Right atrium auricular region (tissue), 2 donors: Measurements from ENCODE around the gene ATPAF2. TPM values are rescaled to one million over a fixed set of nuclear protein-coding genes. Genes with fewer than 3 reads are reported as not detected.
A peak's percentile ranks its signal among the peaks of the same experiment; 100 is the strongest.

Experiments
- DNase-seq: peaks from one replicate; pipeline ENCODE4 v3.0.0-alpha.2; 2019; ENCODE audit warnings: low spot score
- H3K27ac ChIP-seq, 2 donors: fragments of 200-600 bp; sonication (generic); 1 replicate in 1 of 2; 2 replicates in 1 of 2; pipeline ENCODE4 v1.5.1; 2016 to 2019
- H3K27me3 ChIP-seq, 2 donors: fragments of 200-600 bp; sonication (generic); one replicate each; pipeline versions ENCODE4 v1.5.1 to v1.6.0; 2017 to 2019
- H3K36me3 ChIP-seq: fragments of 200-600 bp; sonication (generic); one replicate; pipeline ENCODE4 v1.5.1; 2016
- H3K4me1 ChIP-seq, 2 donors: fragments of 200-600 bp; sonication (generic); one replicate each; pipeline versions ENCODE4 v1.5.1 to v1.6.0; 2017 to 2019
- H3K4me3 ChIP-seq, 2 donors: fragments of 200-600 bp; sonication (generic); 1 replicate in 1 of 2; 2 replicates in 1 of 2; pipeline ENCODE4 v1.5.1; 2017 to 2019; ENCODE audit warnings: mild to moderate bottlenecking in 1 of 2, moderate library complexity in 1 of 2
- H3K9me3 ChIP-seq, 2 donors: fragments of 200-600 bp; sonication (generic); one replicate each; pipeline ENCODE4 v1.5.1; 2019
- CTCF ChIP-seq, 2 donors: fragments of 200-600 bp; sonication (generic); IDR thresholded peaks; one replicate each; pipeline ENCODE4 v1.5.1; 2019; ENCODE audit warnings: antibody characterized with exemption in 2 of 2
- total RNA-seq, 2 donors: library from RNA; depleted of rRNA; stranded (reverse); fragments of >200 nt; gene quantifications; one replicate each; pipeline ENCODE4 v1.1.0, GENCODE V29; 2016

ATPAF2 gene
- total RNA-seq, 2 donors from 2014 or later = 11.1 to 47.0 TPM

GRCh38 chr17:18006495-18007239 is 32.3 kb downstream of the ATPAF2 start:
- no peak for DNase-seq
- Histone ChIP-seq H3K27ac (no peak overlapping the region), H3K27me3 (no peaks in the 10 kb centered on the region), H3K9me3 (no peaks in the 10 kb centered on the region), H3K4me3 (no peak overlapping the region), H3K36me3 (no peaks in the 10 kb centered on the region), H3K4me1 (peaks cover 0 to 8% of the 10 kb centered on the region in 2 donors)
- TF ChIP-seq CTCF (IDR thresholded peaks at IDR 0.05) = no peak

GRCh38 chr17:18005496-18005895 is 33.5 kb downstream of the ATPAF2 start:
- H3K27ac ChIP-seq = no peak overlapping the region
- DNase-seq = no peak

GRCh38 chr17:18004884-18005305 is 34.1 kb downstream of the ATPAF2 start:
- Histone ChIP-seq H3K4me3 (no peak overlapping the region), H3K27ac (no peak overlapping the region), H3K27me3 (no peaks in the 10 kb centered on the region), H3K4me1 (peaks cover 0 to 8% of the 10 kb centered on the region in 2 donors), H3K36me3 (no peaks in the 10 kb centered on the region), H3K9me3 (no peaks in the 10 kb centered on the region)
- TF ChIP-seq CTCF (IDR thresholded peaks at IDR 0.05) = peak in 1 of 2 donors; percentile 45
- DNase-seq = no peak

More at GRCh38 chr17:18005496-18005895, 33.5 kb downstream of the ATPAF2 start:
- no peaks in the 10 kb centered on the region for H3K9me3 ChIP-seq
- H3K4me1 ChIP-seq = peaks cover 0 to 8% of the 10 kb centered on the region in 2 donors
- TF ChIP-seq CTCF (IDR thresholded peaks at IDR 0.05) = no peak
- no peak overlapping the region for H3K4me3 ChIP-seq
- no peaks in the 10 kb centered on the region for H3K27me3 ChIP-seq
- H3K36me3 ChIP-seq = no peaks in the 10 kb centered on the region

GRCh38 chr17:18004345-18004744 is 34.6 kb downstream of the ATPAF2 start:
- no peaks in the 10 kb centered on the region for H3K27me3 ChIP-seq
- peaks cover 0 to 8% of the 10 kb centered on the region in 2 donors for H3K4me1 ChIP-seq
- no peaks in the 10 kb centered on the region for H3K9me3 ChIP-seq
- H3K27ac ChIP-seq = no peak overlapping the region
- TF ChIP-seq CTCF (IDR thresholded peaks at IDR 0.05) = no peak
- H3K36me3 ChIP-seq = no peaks in the 10 kb centered on the region
- DNase-seq = no peak
- no peak overlapping the region for H3K4me3 ChIP-seq

GRCh38 chr17:18002171-18002570 is 36.8 kb downstream of the ATPAF2 start:
- DNase-seq = no peak
- no peak overlapping the region for H3K27ac ChIP-seq
- H3K9me3 ChIP-seq = no peaks in the 10 kb centered on the region
- H3K4me1 ChIP-seq = no peaks in the 10 kb centered on the region
- H3K4me3 ChIP-seq = no peak overlapping the region
- no peak for TF ChIP-seq CTCF (IDR thresholded peaks at IDR 0.05)
- H3K27me3 ChIP-seq = no peaks in the 10 kb centered on the region
- H3K36me3 ChIP-seq = no peaks in the 10 kb centered on the region

- Histone ChIP-seq H3K4me3 (no peak overlapping the region), H3K9me3 (no peaks in the 10 kb centered on the region), H3K27ac (no peak overlapping the region), H3K4me1 (no peaks in the 10 kb centered on the region), H3K36me3 (no peaks in the 10 kb centered on the region), H3K27me3 (no peaks in the 10 kb centered on the region)
- no peak for DNase-seq
- TF ChIP-seq CTCF (IDR thresholded peaks at IDR 0.05) = no peak
Observed at GRCh38 chr17:18000030-18000408, 38.9 kb downstream of the ATPAF2 start.
